NCI-H1092 (cell line): ENCODE results near the gene NOMO2.
"Not testable (repeated sequence)": the region's sequence is repeated elsewhere in the genome, so short reads cannot be mapped to it uniquely, and the experiment has no call there.

Experiments used
- DNase-seq: peaks from one replicate; lab custom pipeline; 2025; lab: John Stamatoyannopoulos, UW

Gene NOMO2

DNA sequence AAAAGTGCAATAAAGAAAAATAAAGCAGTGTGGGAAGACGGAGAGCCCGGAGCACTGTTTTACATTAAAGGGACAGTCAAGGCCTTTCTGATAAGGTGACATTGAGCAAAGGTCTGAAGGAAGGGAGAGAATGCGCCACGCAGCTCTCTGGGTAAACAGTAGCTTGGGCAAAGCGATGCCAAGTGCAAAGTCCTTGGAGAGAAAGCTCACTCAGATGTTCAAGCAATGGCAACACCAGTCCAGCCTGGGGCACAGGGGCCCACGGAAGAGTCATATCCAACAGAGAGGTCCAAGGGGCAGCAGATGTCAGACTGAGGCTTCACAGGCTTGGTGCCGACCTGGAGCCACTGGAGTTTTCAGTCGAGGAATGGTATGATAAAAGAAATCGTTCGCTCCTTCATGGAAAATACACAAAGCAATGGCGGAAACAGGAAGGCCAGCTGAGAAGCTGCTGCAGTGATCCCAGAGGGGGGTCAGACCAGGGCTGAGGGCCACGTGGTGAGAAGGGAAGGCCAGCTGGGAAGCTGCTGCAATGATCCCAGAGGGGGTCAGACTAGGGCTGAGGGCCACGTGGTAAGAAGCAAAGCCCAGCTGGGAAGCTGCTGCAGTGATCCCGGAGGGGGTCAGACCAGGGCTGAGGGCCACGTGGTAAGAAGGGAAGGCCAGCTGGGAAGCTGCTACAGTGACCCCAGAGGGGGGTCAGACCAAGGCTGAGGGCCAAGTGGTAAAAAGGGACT lies 40.3 kb downstream of the NOMO2 start:
- not testable (repeated sequence) for DNase-seq

- not testable (repeated sequence) for DNase-seq
These were observed 43.2 kb downstream of the NOMO2 start for GRCh38 chr16:18518536-18519283.

GRCh38 chr16:18498430-18498829 lies 63.5 kb downstream of the NOMO2 start:
- not testable (repeated sequence) for DNase-seq

DNA sequence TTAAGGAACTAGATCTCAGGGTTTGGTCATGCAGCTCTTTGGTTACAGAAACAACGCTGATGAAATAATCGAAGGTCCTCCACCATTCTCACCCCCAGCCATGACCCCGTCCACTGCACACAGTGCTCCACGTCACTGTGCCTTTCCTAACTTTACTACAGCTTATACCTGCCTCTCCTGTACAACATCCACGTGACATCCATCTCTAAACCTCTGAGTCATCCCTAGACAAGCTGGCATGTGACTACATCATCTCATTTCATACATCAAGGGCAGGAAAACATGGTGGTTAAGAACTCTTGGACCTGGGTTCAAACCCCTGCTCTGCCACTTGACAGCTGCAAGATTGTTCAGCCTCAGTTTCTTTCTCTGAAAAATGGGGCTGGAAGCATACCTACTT lies 64.9 kb downstream of the NOMO2 start:
- not testable (repeated sequence) for DNase-seq

- not testable (repeated sequence) for DNase-seq
These were observed 69.6 kb downstream of the NOMO2 start for GRCh38 chr16:18492118-18492897.

GRCh38 chr16:18436025-18436424 lies 125.9 kb downstream of the NOMO2 start:
- not testable (repeated sequence) for DNase-seq

- DNase-seq, result not testable (repeated sequence)
These were observed 146.1 kb downstream of the NOMO2 start for GRCh38 chr16:18415827-18416226.

DNA sequence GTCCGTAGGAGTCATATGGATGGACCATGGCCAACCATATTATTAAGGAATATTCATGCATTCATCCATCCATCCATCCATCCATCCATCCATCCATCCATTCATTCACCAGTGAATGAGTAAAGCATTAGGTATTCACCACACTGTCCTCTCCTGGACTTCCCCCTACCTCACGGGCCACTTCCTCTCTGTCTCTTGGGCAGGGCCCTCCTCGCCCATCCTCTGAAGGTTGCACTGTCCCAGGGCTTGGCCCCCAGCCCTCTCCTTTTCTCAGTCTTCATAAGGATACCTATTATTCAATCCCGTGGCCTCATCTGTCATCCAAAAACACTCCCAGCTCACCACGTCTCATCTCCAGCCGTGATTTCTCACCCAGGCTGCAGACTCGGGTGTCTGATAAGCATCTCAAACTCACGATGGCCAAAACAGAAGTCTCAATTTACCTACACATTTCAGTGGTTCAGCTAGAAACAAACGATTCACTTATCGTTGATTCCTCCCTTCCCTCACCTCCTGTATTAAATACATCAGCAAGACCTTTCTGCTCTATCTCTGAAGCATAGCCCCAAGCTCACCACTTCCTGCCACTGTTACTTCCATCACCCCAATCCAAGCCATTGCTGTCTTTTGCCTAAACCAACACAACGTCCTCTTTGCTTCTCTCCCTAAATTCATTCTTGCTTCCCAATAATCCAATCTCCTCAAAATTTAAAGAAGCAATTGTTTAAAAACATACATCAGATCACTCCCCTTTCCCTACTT lies 152.2 kb downstream of the NOMO2 start:
- not testable (repeated sequence) for DNase-seq

- DNase-seq, result not testable (repeated sequence)
These were observed 159.8 kb downstream of the NOMO2 start for GRCh38 chr16:18401851-18402657.

- DNase-seq, result not testable (repeated sequence)
These were observed 160.7 kb downstream of the NOMO2 start for GRCh38 chr16:18401159-18401558.

DNA sequence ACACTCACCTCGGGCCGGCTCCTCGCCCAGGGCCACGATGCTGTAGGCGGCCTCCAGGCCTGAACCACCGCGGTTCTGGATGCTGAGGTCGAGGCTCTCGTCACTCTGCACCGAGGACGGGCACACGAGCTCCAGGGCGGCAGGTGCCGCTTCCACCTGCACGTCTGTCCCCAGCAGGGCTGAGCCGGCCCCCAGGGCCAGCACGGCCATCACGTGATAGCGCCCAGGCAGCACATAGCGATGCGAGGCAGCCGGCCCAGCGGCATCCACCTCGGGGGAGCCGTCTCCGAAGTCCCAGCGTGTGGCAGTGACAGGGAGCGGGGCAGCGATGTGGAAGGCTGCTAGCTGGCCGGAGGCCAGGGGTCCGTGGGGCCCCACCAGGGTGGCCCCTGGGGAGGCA lies 167.5 kb downstream of the NOMO2 start:
- not testable (repeated sequence) for DNase-seq

- DNase-seq, result not testable (repeated sequence)
These were observed 174.1 kb downstream of the NOMO2 start for GRCh38 chr16:18387767-18388166.

- DNase-seq, result not testable (repeated sequence)
These were observed 175.4 kb downstream of the NOMO2 start for GRCh38 chr16:18386517-18386916.

DNA sequence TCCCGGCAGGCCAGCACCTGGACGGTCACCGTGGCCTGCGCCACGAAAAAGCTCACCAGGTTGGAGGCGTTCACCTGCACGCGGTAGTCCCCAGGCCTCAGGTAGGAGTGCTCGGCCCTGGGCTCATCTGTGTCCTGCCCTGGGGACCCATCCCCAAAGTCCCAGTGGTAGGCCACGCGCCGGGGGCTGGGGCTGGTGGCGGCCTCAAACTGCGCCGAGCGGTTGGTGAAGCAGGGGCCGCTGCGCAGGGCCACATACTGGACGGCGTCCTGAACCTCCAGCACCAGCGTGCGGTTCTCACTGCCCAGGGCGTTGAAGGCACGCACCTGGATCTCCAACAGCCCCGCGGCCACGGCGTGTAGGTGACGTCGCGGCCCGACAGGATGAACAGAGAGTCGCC lies 176.6 kb downstream of the NOMO2 start:
- DNase-seq, result not testable (repeated sequence)

DNA sequence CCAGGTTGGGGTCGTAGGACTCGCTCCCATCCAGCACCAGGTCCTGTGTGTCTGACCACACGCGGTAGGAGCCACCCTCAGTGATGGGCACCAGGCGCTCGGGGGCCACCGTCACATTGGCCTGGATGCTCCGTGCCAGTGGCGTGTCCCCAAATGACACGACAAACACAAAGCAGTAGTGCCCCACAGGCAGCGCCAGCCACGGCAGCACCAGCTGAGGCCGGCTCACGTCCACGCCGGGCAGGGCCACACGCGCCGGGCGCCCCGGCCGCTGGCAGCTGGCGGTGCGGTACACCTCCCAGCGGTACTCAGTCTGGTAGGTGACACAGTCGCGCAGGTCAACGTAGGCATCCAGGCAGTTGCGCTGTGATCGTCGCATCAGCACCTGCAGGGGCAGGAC lies 177.0 kb downstream of the NOMO2 start:
- not testable (repeated sequence) for DNase-seq

DNA sequence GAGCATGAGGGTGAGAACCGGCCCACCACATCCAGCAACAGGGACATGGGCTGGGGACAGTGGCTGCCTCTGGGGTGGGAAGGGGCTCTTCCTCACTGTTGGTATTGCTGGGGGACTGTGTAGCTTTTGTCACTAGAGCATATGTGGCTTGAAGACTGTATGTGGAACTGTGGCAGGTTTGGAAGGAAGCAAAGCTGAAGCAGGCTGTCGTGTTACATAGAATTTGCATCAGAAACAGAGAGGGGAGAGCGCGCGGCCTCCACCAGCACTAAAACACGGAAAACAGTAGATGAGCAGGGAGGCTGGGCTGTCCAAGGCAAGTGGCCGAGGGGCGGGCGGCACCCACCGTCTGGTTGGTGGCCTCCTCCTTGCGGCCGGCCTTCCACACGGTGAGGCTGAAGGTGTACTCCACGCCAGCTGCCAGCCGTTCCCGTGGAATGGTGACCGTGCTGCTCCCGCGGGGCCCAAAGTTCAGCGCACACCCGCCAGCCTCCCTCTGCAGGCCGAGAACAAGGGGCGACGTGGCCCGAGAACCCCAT lies 177.7 kb downstream of the NOMO2 start:
- DNase-seq, result not testable (repeated sequence)

GRCh38 chr16:18382696-18383095 lies 179.2 kb downstream of the NOMO2 start:
- not testable (repeated sequence) for DNase-seq
